HG03280 (cell line): ENCODE data around the gene UAP1L1.
"Not testable (repeated sequence)": the region's sequence is repeated elsewhere in the genome, so short reads cannot be mapped to it uniquely, and the experiment has no call there.

ENCODE experiments used
- ATAC-seq: cut with Tn5 transposase; IDR thresholded peaks from one replicate; pipeline ENCODE4 v1.9.1; 2021; ENCODE audit warnings: mild to moderate bottlenecking, moderate library complexity; ENCODE audit not compliant: unreplicated experiment

Gene UAP1L1

GRCh38 chr9:137055385-137056364 lies 21.6 kb upstream of the UAP1L1 start:
- ATAC-seq = no peak

- no peak for ATAC-seq
These were observed 20.4 kb upstream of the UAP1L1 start for GRCh38 chr9:137056739-137057415.

GRCh38 chr9:137057545-137057944 lies 19.8 kb upstream of the UAP1L1 start:
- ATAC-seq = no peak

- no peak for ATAC-seq
These were observed 18.6 kb upstream of the UAP1L1 start for GRCh38 chr9:137058521-137059234.

- ATAC-seq = no peak
These were observed 14.9 kb upstream of the UAP1L1 start for GRCh38 chr9:137062384-137062783.

GRCh38 chr9:137062798-137063197 lies 14.5 kb upstream of the UAP1L1 start:
- not testable (repeated sequence) for ATAC-seq

GRCh38 chr9:137063311-137064026 lies 13.8 kb upstream of the UAP1L1 start:
- ATAC-seq = no peak

- ATAC-seq = no peak
These were observed 13.1 kb upstream of the UAP1L1 start for GRCh38 chr9:137064027-137064879.

- no peak for ATAC-seq
These were observed 12.5 kb upstream of the UAP1L1 start for GRCh38 chr9:137064880-137065164.

GRCh38 chr9:137065336-137065967 lies 11.9 kb upstream of the UAP1L1 start:
- ATAC-seq = no peak

- no peak for ATAC-seq
These were observed 11.0 kb upstream of the UAP1L1 start for GRCh38 chr9:137066096-137066861.

- ATAC-seq = peak; percentile 44
These were observed 9.3 kb upstream of the UAP1L1 start for GRCh38 chr9:137067860-137068538.

GRCh38 chr9:137068539-137069507 lies 8.5 kb upstream of the UAP1L1 start:
- no peak for ATAC-seq

- ATAC-seq = no peak
These were observed 7.7 kb upstream of the UAP1L1 start for GRCh38 chr9:137069508-137070091.

- ATAC-seq = peak; percentile 68
These were observed 7.0 kb upstream of the UAP1L1 start, which contains the start of gene SAPCD2 for GRCh38 chr9:137070201-137070905. Gene SAPCD2 (minus strand): TSS chr9:137070557. CDS start chr9:137070460, 97 bp downstream.

GRCh38 chr9:137070906-137071275 lies 6.4 kb upstream of the UAP1L1 start:
- ATAC-seq = peak; percentile 6
